IPS-11a (cell line): Measurements from ENCODE around the gene GAS7.
"Not testable (repeated sequence)": the region's sequence is repeated elsewhere in the genome, so short reads cannot be mapped to it uniquely, and the experiment has no call there.

Source experiments
- H3K4me3 ChIP-seq: one replicate; pipeline ENCODE4 v1.5.1; 2013; ENCODE audit warnings: low read depth, low read length, control low read depth

The GAS7 gene

DNA sequence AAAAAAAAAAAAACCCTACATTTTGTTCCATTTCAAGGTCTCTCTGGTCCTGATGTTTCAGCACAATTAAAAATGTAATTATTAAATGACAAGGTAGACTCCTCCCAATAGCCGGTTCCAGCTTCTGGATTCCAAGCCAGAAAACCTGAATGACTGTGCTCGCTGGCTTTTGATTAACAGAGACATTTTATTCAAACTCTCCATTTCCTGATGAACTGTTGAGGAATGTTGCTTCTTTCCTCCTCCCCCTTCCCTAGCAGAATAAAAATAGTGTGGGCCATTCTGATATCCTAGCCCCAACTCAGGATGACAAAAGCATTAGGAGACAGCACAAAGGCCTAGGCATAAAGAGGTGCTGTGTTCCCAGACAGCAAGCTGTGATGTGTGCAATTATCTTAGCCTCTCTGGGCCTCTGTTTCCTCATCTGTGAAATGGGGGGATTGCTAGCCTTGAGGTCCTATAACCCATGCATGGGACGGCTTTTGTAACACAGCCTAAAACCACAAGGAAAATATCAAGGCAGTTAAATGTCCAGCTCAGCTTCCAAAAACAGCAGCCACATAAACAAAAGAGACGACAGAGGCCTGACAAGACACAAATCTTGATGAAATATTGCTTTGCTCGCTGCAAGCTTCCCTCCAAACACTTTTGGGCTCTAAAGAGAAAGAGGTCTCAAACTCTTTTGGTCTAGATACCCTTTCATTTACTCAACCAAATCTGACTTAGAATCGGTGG lies 166.1 kb downstream of the GAS7 start:
- H3K4me3 ChIP-seq = no peak overlapping the region

DNA sequence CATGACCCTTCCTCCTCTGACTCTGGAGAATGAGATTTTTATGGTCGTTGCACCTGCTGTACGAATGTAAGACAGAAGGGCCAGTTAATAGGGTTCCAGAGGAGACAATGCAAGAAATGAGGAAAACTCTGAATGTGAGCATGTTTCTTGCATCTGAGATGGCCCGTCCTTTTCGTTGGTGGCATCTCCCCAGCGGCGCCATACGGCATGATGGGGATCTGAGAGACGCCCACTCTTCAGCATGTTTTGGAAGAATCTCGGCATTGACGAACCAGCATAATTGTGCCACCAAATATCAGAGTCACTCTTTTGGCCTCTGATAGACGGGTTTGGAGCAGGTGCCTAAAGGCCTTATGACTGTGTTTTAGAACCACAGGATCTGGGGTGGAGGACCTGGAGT lies 166.8 kb downstream of the GAS7 start:
- H3K4me3 ChIP-seq = no peak overlapping the region

DNA sequence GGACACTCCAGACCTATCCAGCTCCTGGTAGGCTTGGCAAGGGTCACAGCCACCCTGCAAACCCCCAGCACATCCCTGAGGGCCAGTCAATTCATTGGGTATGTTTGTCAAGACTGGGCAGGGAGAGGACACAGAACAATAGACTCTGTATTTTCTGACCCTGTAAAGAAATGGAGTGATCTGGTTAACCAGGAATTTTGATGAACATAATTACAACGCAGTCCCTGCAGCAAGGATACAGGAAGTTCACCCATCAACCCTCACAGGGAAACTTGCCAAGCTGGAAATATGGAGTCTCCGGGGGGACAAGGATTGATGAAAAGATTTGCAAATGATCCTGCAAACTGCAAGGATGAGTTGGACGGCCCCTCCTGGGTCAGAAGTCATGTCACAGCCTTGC lies 167.3 kb downstream of the GAS7 start:
- H3K4me3 ChIP-seq = no peak overlapping the region

DNA sequence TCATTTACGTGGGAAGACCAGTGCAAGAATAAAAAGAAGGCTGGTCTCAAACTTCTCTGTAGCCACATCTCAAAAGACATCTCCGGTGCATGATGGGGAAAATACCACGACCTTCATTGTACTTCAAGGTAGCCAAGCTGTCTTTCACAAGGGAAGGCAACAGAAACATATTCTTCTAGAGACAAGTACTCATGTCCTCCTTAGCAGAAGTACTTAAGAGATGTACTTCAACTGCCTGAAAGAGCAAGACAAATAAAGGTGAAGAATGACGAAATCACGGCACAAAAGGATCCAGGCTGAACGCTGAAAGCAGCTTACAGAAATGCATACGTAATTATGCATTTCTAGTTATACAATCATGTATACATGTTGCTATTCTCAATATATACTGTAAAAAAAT lies 169.3 kb downstream of the GAS7 start:
- no peak overlapping the region for H3K4me3 ChIP-seq

DNA sequence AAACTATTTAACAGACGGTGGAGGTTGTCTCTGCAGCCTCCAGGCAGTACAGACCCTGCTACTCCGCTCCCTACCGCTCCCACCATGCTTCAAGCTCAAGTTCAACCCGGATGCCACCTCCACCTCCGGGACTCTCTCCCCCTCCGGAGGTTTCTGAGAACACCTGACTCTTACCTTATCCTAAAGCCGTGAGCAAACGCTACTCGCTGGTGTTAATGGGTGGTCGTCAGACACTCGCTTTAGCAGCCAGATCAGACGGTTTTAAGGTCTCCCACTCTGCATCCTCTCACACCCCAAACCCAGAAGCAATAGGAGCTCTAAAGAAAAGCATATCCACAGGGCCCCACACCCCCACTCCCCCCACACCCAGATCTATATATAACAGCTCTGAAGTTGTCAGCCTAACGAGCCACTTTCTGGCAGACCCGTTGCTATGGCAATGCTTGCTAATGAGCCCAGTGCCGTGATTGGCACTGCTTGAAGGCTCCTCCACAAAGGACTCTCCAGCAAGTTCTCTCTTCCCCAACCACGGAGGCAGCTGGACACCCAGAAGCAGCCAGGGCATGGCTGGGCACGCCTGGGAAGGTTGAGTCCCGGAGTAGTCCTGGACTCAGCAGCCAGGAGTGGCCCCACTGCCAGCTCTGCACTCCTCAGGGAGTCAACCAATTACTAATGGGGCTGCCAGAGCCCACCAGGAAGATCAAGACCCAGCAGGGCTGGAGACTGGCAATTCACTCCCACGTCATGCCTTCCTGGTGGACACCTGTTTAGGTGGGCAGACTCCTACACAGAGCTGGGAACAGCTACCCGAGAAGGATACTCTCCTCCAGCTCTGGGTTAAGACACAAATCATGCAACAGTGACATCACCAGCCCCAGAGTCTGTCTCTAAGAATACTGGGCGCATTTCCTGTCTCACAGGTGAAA lies 172.2 kb downstream of the GAS7 start:
- H3K4me3 ChIP-seq = no peak overlapping the region

DNA sequence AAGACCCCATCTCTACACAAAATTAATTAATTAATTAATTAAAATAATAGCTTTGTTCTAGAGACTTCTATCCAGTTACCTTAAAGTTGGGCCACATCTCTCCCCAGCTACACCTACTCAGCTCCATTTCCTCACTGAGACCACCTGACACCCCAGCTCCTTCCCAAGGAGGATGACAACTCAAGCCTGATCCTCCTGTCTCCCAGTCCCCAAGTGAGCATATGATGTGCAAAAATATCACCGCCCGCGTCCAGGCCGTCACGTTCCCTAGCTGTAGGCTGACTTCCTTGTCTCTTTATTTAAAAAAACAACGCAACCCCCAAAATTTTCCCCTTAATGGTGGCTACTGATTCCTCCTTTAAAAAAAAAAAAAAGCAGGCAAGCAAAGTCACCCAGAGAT lies 173.2 kb downstream of the GAS7 start:
- no peak overlapping the region for H3K4me3 ChIP-seq

DNA sequence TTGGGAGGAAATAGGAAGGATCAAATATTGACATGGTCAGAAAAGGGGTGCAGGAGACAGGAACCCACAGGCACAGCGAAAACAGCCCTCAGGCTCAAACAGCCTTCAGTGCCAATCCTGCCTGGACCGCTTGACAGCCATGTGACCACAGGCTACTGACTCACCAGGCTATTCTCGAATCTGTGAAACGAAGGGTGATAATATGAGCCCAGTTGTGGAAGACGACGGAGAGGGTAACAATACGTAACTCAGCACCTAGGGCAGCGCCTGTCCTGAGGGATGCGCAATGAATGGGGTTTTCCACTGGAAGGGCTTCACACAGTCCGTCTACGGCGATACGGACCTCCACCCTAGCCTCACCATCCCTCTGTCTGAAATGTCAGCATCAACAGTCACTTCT lies 176.0 kb downstream of the GAS7 start:
- no peak overlapping the region for H3K4me3 ChIP-seq

DNA sequence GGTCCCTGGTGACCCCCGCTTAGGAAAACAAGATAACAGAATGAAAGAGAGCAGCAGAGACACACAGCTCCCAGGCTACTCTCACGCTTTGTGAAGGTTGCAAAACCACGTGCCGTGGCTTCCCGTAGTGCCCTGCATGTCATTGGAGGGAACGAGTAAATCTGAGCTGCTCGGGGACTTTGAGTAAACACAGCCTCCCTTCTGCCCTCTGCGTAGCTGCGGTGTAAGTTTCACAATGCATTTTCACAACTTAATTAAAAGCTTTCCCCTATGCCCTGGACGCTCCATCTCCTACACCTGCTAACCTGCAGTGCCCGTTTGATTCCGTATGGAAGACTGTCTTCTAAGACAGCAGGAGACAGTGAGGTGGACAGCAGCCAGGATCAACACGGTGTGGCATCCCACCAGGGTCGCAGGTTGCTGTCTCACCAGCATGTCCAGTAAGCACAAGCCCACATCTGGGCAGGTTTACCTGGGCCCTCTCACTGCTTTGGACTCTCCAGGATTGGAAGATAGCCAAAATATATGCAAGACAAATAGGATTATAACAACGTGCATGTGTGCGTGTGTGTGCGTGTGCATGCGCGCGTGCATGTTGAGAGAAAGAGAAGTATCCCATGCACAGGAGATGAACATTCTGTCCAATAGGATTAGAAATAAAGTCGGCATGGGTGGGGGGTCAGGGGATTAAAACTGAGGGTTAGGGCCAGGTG lies 177.0 kb downstream of the GAS7 start:
- no peak overlapping the region for H3K4me3 ChIP-seq

DNA sequence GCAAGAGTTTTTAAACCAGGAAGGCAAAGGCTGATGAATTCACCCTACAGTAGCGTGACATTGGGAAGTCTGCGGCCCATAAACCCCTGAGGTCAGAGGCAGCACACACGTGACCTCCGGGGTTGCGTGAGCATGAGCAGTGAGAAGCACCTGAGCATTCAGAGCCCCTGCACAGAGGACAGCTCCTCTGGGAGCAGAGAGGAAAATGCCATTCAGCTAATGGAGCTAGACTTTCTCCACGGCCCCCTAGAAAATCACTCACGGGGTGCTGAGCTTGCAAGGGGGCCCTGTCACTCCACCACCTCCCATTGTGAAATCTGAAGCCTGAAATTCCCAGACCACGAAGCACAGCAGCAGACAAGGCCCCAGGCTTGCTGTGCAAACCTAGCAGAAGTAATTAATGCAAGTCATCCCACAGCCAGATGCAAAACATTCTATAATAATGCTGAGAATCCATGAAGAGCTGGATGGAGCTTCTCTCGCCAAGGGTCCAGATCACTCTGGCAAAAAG lies 178.4 kb downstream of the GAS7 start:
- H3K4me3 ChIP-seq = no peak overlapping the region

DNA sequence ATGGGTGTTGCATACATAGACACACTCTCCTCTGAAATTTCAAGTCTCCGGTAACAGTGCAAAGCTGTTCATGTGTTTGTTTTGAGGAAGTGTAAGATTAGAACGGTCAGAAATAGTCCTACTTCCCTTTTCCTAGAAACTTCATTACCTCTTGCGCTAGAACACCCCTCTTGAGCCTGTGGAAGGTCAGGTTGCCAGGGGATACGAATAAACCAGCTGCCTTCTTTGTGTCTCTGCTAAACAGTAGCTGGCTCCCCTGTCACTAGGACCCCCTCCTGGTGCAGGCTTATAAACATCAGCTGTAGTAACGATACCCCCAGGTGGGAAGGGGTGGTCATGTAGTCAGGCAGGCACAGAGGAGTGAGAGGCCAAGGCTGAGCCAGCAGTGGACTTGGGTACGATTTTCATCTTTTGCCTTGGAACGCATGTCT lies 179.9 kb downstream of the GAS7 start:
- H3K4me3 ChIP-seq = no peak overlapping the region

DNA sequence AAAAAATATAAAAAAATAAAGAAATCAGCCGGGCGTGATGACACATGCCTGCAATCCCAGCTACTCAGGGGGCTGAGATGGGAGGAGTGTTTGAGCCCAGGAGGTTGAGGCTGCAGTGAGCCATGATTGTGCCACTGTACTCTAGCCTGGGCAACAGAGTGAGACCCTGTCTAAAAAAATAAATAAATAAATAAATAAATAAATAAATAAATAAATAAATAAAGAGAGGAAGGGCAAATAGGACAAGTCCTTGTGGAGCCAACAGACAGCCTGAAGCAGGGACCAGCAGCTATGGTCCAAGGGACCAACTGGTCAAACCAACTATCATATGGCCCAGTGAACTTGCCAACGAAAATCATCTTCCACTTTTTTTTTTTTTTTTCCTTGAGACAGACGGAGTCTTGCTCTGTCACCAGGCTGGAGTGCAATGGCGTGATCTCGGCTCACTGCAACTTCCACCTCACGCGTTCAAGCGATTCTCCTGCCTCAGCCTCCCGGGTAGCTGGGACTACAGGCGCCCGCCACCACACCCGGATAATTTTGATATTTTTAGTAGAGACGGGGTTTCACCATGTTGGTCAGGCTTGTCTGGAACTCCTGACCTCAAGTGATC lies 181.3 kb downstream of the GAS7 start:
- not testable (repeated sequence) for H3K4me3 ChIP-seq

DNA sequence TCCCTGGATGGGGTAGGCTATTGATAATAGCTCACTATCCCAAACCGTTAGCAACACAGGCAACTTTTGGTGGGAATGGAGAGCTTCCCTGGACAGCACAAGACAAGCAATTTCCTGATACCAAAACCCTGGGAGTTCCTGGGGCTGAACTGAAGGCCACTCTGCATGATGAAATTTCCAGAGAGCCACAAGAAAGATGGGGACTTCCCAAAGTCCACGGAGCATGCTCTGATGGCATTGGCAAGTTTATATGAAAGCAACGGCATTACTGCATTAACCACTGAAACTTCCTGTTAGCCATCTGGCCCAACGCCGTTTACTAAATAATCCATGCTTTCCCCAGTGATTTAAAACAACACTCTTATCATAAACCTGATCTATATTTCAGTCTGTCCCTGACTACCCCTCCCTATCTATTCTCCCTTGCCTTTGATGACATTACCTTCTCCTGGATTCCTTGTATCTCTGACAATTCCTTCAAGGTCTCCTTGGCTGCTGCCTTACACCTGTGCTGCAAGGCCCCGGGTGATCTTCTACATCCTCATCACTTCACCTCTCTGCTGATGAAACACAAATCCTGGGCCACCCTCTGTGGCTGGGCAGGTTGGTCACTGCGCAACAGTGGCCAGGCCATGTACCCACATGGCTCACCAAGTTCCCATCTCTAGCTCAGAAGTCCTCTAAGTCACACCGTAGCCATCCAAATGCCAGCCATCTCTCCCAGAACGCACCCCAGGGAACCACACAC lies 184.9 kb downstream of the GAS7 start:
- H3K4me3 ChIP-seq = no peak overlapping the region

DNA sequence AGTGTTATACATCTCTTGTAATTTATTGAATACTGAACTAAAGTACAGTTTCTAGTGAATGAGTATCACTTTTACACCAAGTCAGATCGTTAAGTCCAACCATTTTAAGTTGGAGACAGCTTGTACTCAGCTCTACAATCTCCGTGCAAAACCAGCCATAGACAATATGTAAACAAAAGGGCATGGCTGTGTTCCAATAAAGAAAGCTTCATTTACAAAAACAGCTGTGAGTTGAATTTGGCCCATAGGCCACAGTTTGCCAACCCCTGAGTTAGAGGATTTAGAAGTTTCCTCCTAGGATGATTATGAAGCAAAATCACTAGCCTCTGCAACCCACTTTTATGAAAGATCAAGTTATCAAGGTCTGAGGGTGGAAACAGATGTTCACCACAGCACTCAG lies 187.7 kb downstream of the GAS7 start:
- no peak overlapping the region for H3K4me3 ChIP-seq

DNA sequence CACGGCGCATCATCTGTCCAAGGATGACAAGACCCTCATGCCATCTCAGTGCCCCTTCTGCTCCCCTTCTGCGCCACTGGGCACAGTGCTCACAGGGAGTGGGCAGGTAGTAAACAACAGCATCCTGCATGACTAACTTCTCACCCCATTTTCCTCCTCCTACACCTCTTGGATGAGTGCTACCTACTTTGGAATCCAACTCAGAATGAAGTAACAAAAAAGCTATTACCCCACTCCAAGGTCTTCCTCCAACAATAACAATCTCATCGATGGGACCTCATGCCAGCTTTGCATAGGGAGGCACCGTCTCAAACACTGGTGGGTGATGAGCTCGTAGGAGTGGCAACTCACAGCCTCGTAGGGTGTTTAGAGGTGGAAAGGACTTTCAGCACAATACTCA lies 194.7 kb downstream of the GAS7 start:
- no peak overlapping the region for H3K4me3 ChIP-seq

DNA sequence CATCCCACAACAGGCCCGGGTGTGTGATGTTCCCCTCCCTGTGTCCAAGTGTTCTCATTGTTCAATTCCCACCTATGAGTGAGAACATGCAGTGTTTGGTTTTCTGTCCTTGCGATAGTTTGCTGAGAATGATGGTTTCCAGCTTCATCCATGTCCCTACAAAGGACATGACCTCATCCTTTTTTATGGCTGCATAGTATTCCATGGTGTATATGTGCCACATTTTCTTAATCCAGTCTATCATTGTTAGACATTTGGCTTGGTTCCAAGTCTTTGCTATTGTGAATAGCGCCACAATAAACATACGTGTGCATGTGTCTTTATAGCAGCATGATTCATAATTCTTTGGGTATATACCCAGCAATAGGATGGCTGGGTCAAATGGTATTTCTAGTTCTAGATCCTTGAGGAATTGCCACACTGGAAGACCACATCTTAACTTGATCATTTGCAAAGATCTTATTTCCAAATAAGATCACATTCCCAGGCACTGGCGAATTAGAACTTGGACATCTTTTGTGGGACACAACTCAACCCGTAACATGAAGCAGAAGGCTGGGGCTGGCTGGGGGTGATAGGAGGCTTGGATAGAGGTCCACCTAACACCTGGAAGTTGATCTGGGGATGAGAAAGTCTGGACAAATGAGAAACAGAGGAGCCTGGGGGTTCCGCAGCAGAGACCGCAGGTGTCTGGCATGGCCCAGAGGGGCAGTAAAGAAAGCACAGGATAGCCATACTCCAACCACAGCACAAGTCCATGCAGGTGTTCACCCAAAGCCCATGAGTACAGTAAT lies 195.6 kb downstream of the GAS7 start:
- H3K4me3 ChIP-seq = not testable (repeated sequence)

DNA sequence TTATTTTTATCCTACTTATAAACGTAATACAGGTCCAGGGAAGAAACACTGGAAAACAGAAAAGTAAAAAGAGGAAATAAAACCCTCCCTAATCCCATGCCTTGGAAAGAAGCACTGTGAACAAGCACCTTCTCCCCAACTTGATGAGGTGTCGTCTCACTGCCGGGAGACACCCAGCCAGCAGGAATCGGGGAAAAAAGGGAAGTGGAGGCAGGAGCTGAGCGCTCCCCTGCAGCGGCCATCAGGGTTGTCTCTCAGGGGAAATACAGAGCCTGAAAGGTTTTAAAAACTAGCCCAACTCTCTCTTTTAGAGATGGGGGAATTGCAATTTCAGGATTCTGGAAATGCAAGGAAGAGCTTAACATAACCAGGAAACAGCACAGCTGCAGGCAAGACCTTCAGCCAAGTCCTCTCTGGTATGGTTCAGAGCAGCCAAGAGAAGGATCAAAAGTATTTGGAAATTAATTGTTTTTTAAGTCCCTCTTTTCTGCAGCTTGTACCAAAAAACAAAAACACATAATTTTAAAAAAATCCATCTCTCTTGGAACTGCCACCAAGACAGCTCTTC lies 197.0 kb downstream of the GAS7 start:
- H3K4me3 ChIP-seq = no peak overlapping the region

DNA sequence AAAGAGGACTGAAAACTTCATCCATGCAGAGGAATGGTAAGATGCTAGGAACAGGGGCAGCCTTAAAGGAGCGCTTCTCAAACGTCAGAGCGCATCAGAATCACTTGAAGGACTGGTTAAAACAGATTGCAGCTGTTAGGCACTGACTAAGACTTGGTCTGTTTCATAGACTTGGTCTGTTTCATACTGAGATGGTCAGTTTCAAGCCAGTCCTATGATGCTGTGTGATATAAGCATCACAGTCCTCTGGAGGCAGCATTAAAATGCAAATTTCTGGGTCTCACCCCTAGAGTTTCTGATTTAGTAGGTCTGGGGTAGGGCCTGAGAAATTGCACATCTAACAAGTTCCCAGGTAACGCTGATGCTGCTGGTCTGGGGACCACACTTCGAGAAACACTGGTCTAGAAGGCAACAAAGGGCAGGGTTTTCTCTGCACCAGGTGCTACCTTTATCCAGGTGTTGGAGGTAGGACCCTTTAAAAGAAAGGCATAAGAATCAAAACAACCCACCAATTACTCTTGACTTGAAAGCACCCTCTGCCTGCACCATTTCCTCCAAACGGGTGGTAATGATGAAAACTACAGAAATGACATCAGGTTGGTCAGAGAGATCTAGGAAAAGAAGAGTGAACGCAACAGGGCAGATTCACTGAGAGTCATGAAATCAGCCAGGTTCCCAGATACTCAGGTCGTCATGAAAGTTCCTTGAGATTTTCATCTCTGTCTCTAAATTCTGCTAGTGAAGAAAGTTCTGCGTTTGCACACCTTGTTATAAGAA lies 198.3 kb downstream of the GAS7 start:
- no peak overlapping the region for H3K4me3 ChIP-seq

DNA sequence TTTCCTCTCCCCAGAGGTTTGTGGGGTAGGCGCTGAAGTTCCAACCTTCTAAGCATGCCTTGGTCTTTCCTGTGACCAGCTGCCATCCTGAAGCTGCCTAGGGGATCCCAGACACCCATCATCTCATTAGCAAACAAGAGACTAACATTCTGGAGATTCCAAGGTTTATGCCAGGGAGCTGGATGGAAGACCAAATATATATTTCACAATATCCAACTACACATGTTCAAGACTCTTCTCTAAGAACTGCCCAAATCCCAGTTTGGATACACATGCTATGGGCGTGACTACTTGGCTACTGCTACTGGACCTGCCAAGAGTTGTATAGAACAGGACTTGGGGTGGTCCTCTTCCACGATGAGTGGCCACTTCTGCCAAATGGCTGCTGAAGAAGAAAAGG lies 200.3 kb downstream of the GAS7 start:
- no peak overlapping the region for H3K4me3 ChIP-seq
